Lower leg skin (tissue), 3 donors: ENCODE data around the gene SERPINA4.

ENCODE experiments used
- POLR2A ChIP-seq, 2 donors: fragments of 450-650 bp; IDR thresholded peaks; one replicate each; pipeline ENCODE4 v1.6.1; 2016 to 2017; ENCODE audit warnings: antibody characterized with exemption in 2 of 2, mild to moderate bottlenecking in 1 of 2, moderate library complexity in 1 of 2
- TF ChIP-seq, protein P1 (sequence below), 3 donors: fragments of 450-650 bp; IDR thresholded peaks; one replicate each; pipeline ENCODE4 v1.5.1; 2016; ENCODE audit warnings: antibody characterized with exemption in 3 of 3, mild to moderate bottlenecking in 3 of 3, moderate library complexity in 2 of 3

DNA sequence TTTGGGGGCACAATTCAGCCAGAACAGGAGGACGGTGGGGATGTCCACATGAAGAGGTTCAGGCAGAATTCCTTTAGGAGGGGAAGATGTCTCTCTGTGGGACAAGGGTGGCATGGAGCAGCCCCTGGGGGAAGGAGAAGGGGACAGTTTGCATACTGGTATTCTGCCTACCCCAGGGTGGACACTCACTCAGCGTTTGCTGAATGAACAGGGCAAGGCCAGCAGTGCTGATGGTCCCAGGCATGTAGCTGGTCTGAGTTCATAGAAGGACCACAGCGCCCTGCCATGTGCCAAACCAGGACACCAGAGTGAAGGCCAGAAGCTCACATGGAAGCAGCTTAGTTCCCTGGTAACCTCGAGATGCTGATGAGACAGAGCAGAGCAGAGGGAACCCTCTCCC is 25.4 kb downstream of the SERPINA4 start:
- TF ChIP-seq, protein P1, sequence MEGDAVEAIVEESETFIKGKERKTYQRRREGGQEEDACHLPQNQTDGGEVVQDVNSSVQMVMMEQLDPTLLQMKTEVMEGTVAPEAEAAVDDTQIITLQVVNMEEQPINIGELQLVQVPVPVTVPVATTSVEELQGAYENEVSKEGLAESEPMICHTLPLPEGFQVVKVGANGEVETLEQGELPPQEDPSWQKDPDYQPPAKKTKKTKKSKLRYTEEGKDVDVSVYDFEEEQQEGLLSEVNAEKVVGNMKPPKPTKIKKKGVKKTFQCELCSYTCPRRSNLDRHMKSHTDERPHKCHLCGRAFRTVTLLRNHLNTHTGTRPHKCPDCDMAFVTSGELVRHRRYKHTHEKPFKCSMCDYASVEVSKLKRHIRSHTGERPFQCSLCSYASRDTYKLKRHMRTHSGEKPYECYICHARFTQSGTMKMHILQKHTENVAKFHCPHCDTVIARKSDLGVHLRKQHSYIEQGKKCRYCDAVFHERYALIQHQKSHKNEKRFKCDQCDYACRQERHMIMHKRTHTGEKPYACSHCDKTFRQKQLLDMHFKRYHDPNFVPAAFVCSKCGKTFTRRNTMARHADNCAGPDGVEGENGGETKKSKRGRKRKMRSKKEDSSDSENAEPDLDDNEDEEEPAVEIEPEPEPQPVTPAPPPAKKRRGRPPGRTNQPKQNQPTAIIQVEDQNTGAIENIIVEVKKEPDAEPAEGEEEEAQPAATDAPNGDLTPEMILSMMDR (IDR thresholded peaks at IDR 0.05), result no peak
- TF ChIP-seq POLR2A (IDR thresholded peaks at IDR 0.05), result no peak
